GM12865 (cell line): ENCODE measurements around the gene PEF1.
A peak's percentile ranks its signal among the peaks of the same experiment; 100 is the strongest.

ENCODE experiments used
- DNase-seq: peaks from one replicate; pipeline ENCODE4 v3.0.0; 2010; ENCODE audit warnings: low read depth
- H3K4me3 ChIP-seq: 2 replicates; pipeline ENCODE4 v1.5.1; 2011; ENCODE audit warnings: mild to moderate bottlenecking, low read depth, low read length, control low read depth
- CTCF ChIP-seq: IDR thresholded peaks from 2 replicates; pipeline ENCODE4 v1.5.1; 2011; ENCODE audit warnings: low read length, control low read depth, low read depth, inconsistent platforms; ENCODE audit not compliant: insufficient read depth; ENCODE audit errors: missing control alignments

PEF1 gene

GRCh38 chr1:31640179-31640578, 4.5 kb downstream of the PEF1 start:
- TF ChIP-seq CTCF, result no peak
- DNase-seq, result no peak
- no peak overlapping the region for H3K4me3 ChIP-seq

- no peak for DNase-seq
- no peak for TF ChIP-seq CTCF
- H3K4me3 ChIP-seq, result no peak overlapping the region
Observed at GRCh38 chr1:31639543-31639942, 5.1 kb downstream of the PEF1 start.

- TF ChIP-seq CTCF, result no peak
- peak; percentile 33 for DNase-seq
- no peak overlapping the region for H3K4me3 ChIP-seq
Observed at GRCh38 chr1:31637915-31638673, 6.6 kb downstream of the PEF1 start.

GRCh38 chr1:31633117-31633516, 11.6 kb downstream of the PEF1 start:
- peak; percentile 26 for DNase-seq

GRCh38 chr1:31632649-31633048, 12.0 kb downstream of the PEF1 start:
- DNase-seq, result no peak
- no peak for TF ChIP-seq CTCF
- no peak overlapping the region for H3K4me3 ChIP-seq

More at GRCh38 chr1:31633117-31633516, 11.6 kb downstream of the PEF1 start:
- TF ChIP-seq CTCF, result peak; percentile 35
- no peak overlapping the region for H3K4me3 ChIP-seq

GRCh38 chr1:31628931-31629556, 15.6 kb downstream of the PEF1 start:
- no peak for TF ChIP-seq CTCF
- H3K4me3 ChIP-seq, result no peak overlapping the region
- no peak for DNase-seq
